ENCODE data around the gene TXNRD1.
"Not testable (repeated sequence)": the region's sequence is repeated elsewhere in the genome, so short reads cannot be mapped to it uniquely, and the experiment has no call there.

TXNRD1 gene

DNA sequence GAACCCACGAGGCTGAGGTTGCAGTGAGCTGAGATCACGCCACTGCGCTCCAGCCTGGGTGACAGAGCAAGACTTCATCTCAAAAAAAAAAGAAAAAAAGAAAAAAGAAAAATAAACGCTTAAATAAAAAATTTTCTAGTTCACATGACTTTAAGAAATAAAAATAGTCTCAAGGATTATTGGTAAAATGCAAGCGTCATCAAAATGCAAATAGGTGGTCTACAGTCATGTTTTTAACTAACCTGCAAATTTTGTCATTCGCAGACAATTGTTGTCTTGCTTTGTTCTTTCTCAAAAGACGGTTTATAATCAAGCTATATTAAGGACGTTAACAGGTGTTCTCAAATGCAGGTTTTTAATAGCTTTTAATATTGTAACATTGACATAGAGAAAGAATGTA is 22.4 kb downstream of the TXNRD1 start:
- DNase-seq (ENCODE audit: low read depth in 2 of 2), result no peak

DNA sequence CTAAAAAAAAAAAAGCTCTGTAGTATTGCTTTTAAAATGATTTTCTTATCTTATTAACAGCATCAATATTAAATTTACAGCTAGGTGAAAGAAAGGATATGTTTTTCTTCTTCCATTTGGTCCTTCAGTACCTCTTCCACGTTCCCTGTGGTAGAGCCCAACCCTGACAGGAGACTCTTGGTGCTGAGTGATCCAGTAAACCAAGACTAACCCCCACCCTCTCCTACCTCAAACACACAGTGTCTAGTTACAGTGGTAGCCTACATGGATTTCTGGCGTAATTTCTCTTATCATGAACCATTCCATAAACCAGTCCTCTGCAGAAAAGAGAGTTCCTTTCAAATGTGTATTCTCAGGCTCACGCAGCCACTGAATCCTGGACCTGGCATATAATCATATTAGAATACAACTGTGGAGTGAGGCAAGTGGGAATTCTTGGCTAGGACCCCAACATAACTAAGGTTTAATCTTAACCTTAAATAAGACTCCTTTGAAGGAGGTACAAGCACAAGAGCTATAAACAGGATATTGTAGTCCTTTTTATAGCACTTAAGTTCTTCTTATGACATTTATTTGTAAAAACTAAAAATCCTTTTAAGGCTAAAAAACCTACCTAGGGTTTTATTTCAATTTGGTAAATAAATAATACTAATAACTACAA is 27.1 kb downstream of the TXNRD1 start:
- DNase-seq (ENCODE audit: low read depth in 2 of 2), result no peak

DNA sequence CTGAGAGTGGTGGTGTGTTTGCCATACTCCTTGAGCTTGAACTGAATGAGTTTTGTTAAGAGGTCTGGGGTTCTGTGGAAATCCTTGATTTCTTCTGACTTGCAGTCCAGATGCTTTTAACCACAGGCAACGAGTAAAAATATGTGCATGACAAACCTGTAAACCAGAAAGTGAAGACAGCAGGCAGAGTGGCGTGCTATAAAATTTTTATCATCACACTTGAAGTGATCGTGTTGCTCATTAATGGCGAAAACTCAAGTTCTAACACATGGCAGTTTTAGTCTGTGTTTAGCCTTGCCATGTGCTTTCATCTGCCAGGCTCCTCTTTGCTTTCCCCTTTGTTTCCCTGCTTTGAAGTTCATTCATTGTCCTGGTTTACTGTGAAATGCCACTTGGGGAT is 28.0 kb downstream of the TXNRD1 start:
- no peak for DNase-seq (ENCODE audit: low read depth in 2 of 2)

DNA sequence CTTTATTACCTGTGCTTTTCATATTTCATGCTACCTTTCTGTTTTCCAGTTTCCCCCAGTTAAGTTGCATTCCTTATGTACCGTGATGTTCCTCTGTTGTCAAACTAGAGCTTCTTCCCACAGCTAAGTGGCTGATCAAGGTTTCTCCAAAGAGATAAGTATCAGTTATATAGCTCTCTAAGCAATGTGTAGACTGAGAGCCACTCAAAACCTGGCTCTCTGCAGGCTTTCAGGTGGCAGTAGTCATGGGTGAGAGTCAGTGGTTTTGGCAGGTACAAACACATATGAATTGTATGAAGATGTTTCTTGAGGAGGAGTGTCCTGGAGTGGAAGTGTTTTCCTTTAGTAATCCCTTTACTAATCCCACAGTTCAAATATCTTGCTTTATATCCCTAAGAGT is 28.4 kb downstream of the TXNRD1 start:
- no peak for DNase-seq (ENCODE audit: low read depth in 2 of 2)

DNA sequence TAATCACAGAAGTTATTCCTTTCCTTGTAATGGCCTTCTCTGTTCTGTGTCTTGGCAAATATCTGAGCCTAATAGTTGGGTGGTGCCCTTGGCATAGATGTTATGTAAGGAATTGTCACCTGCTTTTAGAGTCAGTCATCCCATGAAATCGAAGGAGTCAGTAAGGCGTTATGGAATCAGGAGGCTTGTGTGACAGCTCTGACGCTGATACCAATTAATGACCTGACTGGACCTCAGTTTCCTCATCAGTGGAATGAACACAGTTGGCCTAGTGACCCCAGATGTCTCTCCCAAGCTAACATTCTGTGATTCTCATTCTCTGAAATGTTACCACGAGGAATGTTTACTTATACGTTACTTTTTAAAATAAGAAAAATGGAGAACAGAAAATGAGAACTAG is 32.1 kb downstream of the TXNRD1 start:
- no peak for DNase-seq (ENCODE audit: low read depth in 2 of 2)

DNA sequence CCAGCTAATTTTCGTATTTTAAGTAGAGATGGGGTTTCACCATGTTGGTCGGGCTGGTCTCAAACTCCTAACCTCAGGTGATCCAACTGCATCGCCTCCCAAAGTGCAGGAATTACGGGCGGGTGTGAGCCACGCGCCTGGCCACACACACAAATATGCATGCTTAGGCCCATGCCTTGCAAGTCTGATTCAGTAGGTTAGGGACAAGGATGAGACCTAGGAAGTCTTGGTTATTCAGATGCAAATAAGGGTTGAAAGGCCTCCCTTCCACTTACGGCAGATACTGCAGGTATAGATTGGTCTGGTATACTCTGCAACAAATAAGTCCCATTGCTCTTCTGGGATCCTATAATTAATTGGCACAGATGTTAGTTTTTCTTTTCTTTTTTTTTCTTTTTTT is 32.9 kb downstream of the TXNRD1 start:
- DNase-seq (ENCODE audit: low read depth in 2 of 2), result no peak

DNA sequence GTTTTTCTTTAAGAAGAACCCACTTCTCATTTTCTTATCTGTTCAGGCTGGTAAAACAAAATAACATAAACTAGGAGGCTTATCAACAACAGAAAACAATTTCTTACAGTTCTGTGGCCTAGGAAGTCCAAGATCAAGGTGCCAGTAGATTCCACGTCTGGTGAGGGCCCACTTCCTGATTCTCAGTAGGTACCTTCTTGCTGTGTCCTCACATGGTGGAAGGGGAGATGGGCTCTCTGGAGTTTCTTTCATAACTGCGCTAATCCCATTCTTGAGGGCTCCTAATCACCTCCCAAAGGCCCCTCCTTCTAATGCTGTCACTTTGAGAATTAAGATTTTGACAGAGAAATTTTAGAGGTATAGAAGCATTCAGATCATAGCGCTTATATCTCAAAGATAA is 33.4 kb downstream of the TXNRD1 start:
- no peak for DNase-seq (ENCODE audit: low read depth in 2 of 2)

DNA sequence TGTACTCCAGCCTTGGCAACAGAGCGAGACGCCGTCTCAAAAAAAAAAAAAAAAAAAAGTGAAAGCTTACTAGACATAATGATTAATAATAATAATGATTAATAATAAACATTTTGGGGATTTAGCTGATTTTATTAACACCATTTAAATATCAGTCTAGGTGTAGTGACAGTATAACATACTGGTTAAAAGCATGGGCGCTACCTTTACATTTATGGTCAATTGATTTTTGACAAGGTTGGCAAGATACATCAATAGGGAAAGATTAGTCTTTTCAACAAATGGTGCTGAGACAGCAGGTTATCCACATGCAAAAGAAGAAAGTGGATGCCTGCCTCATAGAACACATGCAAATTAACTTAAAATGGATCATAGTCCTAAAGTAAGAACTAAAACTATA is 34.3 kb downstream of the TXNRD1 start:
- DNase-seq (ENCODE audit: low read depth in 2 of 2), result no peak

DNA sequence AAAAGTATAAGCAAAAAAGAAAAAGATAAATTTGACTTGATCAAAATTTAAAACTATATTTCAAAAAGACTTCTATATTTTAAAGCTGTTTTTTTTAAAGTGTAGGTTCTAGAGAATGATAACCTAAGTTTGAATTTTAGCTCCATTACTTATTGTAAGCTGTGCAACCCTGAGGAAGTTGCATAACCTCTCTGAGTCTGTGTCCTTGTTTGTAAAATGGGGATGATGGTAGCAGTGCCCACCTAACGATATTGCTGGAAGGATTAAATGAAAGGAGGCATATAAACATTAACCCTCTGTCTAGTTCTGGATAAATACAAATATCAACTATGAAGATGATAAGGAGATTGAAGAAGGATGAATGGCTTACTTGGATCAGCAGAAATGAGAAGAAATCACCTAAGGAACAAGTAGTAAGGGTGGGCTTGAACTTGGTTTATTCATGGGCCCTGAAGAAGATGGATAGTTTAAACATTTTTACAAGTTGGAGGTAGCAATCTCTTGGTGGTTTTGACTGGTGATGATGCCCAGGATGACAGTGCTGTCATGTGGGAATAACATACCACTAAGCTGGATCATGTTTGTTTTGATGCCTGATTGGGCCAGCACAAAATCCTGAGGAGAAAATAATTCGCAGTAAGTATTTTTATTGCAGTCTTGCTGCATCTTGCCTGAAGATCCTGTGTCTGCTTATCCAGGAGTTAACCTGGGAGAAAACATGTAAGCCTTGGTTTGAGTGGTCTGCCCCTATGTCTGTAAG is 35.0 kb downstream of the TXNRD1 start:
- no peak for DNase-seq (ENCODE audit: low read depth in 2 of 2)

DNA sequence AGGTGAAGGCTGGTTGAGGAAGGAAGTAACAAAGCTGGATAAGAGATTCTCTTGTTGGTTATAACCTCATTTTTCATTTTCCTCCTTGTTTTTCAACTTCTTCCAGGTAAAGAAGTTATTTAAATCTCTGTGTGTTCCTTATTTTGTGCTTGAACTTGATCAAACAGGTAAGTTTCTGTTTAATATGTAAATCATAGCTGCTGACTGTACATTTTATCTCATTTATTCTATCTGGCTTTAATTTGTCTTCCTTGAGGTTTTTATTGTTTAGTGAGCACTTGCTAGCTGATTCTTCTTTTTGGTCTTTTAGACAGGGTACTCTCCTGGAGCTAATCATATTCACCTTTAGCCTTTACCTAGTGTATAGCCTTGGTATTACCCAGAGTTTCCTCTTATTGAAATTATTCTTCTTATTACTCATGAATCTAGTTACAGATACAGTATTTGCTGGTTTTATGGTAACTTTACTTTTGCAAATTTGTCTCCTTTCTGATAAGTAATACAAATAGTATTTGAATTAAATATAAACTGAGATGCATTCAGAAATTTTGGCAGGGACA is 42.4 kb downstream of the TXNRD1 start:
- no peak for DNase-seq (ENCODE audit: low read depth in 2 of 2)

DNA sequence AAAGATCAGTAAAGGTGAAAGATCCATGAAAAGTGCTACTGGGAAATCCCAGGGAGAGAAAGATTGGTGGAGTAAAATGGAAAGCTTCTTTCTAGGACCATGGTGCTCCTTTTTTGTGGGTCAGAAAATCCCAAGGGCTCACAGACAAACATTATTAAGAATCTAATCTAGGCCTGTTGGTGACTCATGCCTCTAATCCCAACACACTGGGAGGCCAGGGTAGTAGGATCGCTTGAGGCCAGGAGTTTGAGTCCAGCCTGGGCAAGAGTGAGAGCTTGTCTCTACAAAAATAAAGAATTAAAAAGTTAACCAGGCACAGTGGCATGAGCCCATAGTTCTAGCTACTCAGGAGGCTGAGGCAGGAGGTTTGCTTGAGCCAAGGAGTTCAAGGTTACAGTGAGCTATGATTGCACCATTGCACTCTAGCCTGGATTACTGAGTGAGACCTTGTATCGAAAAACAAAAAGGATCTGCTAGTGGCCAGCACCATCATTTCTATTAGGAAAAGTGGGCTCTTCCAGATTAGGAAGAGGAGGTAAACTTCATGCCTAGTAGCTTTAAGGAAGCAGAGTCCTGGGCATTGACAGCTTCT is 43.0 kb downstream of the TXNRD1 start:
- DNase-seq (ENCODE audit: low read depth in 2 of 2), result no peak

DNA sequence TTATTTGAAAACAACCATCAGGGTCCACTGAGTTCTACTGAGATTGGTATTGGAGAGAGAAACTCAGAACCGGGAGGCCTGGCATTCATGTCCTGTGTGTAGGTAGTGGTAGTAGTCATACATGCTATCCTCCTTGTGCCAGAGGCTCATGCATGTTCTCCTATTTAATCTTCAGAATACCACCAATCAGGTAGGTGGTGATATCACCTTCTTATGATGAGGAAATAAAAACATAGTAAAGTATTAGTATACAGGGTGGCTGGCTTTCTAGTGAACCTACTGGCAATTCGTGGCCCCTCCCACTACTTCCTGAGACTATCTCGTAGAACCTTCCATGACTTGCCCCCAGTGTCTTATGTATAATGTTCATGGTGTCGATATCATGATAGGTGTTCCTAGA is 47.4 kb downstream of the TXNRD1 start:
- DNase-seq (ENCODE audit: low read depth in 2 of 2), result no peak

DNA sequence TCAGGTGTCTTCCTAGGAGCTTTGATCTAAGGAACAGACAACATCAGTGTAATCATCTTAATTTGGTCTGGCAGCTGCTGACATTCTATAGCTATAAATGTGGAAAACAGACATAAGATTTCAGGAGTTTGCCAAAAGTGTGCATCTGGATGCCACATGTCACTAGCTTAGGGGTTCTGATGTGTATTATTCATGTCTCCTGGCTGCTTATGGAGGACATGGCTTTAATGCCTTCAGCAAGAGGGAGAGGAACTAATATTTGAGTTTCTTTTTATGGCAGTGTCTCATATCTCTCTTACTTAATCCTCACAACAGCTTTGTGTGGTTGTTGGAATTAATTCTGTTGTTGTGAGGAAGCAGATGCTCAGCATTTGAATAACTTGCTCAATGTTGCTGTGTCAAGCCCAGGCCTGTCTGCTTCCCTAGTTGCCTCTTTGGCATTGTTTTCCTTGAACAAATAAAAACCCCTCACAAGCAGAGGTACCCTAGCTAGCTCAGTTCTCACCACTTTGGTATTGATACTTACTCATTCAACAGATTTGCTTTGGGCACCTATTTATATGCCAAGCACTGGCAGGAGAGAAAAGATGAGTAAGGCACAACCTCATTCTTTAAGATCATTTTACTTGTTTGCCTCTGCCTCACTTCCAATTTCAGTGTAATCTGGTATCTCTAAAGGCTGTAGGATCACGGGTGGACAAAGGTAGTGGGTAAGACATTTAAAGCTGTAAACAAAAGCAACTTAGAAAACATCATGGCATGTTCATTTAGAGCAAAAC is 48.2 kb downstream of the TXNRD1 start:
- DNase-seq (ENCODE audit: low read depth in 2 of 2), result no peak

DNA sequence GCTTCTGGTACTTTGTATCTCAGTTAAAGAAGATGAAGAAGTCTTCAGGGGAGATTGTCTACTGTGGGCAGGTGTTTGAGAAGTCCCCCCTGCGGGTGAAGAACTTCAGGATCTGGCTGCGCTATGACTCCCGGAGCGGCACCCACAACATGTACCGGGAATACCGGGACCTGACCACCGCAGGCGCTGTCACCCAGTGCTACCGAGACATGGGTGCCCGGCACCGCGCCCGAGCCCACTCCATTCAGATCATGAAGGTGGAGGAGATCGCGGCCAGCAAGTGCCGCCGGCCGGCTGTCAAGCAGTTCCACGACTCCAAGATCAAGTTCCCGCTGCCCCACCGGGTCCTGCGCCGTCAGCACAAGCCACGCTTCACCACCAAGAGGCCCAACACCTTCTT is 49.9 kb downstream of the TXNRD1 start:
- not testable (repeated sequence) for DNase-seq (ENCODE audit: low read depth in 2 of 2)

DNA sequence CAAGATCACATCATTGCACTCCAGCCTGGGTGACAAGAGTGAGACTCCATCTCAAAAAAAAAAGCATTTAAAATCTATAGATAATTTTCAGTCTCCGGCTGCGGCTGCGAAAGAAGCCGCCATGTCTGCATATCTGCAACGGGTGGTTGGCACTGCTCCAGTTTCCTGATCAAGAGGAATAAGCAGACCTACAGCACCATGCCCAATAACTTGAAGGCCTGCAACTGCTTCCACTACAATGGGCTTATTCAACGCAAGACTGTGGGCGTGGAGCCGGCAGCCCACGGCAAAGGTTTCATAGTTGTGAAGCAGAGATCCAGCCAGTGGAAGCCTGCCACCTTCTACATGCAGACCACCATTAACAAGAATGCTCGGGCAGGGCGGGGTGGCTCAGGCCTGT is 57.4 kb downstream of the TXNRD1 start:
- DNase-seq (ENCODE audit: low read depth in 2 of 2), result no peak

DNA sequence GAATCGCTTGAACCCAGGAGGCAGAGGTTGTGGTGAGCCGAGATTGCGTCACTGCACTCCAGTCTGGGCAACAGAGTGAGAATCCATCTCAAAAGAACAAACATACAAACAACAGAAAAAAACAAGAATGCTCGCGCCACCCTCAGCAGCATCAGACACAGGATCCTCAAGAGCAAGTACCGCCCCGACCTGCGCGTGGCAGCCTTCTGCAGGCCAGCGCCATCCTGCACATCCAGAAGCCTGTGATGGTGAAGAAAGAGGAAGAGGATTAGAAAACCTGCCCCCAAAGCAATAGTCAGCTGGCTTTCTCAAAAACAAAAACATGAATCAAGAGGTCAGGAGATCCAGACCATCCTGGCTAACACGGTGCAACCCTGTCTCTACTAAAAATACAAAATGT is 57.9 kb downstream of the TXNRD1 start:
- DNase-seq (ENCODE audit: low read depth in 2 of 2), result no peak

DNA sequence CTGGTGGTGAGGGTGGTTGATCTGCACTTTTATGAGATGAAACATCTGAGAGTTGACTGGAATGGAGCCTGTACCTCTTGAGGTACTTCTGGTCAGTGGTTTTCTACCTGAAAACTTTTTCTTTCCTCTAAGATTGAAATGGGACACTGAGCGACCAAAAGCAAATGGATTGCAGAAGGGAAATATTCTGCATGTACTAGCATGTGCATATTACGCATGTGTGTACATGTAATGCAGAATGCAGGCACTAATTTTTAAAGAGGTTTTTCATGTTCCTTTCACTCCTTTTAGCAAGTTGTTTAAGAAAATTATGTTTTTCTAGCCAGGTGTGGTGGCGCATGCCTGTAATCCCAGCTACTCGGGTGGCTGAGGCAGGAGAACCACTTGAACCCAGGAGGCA is 59.2 kb downstream of the TXNRD1 start:
- no peak for DNase-seq (ENCODE audit: low read depth in 2 of 2)

DNA sequence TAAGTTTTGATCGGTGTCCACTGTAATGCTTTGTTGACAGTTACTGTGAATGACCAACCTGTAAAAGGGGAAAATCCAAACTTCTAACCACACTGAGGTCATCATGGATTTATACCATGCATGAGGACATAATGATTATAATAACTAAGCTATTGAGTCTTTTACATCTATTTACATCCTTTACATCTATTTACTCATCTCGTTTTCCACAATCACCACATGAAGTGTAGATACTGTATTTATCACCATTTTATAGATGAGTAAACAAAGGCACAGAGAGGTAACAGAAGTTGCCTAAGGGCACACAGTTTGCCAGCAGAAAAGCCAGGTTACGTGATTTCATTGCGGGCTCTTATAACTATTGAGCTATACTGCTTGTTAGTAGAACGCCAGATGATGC is 60.1 kb downstream of the TXNRD1 start:
- DNase-seq (ENCODE audit: low read depth in 2 of 2), result no peak

DNA sequence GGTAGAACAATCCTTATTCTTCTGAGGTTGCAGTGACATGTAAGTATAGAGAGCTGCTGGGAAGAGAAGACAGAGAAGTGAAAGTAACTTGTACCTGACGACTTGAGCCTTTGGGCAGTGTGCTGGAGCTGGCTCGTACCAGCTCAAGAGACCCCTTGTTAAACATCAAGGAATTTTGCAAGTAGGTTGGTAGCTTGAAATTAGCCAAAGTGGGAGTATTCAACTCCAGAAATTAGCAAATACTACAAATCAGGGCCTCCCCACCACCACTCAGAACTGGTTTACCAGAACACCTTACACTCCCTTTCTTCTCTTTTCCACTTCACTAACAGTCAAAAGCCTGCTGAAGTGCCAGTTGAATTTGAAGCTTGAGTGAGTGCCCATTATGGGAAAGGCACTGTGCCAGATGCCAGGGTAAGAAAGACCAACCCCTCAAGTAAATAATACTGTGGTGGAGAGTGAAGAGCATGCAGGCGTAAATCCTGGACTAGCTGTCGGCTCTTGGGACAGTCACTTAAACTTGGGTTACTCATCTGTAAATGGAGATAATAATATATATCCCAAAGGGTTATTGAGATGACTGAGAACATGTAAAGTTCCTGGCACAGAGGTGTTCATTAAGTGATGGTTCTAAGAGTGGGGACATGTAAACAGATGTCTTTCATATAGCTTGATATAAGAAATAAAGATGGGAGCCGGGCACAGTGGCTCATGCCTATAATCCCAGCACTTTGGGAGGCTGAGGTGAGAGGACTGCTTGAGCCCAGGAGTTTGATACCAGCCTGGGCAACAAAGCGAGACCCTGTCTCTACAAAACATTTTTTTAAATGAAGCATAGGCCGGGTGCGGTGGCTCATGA is 60.9 kb downstream of the TXNRD1 start:
- DNase-seq (ENCODE audit: low read depth in 2 of 2), result no peak

DNA sequence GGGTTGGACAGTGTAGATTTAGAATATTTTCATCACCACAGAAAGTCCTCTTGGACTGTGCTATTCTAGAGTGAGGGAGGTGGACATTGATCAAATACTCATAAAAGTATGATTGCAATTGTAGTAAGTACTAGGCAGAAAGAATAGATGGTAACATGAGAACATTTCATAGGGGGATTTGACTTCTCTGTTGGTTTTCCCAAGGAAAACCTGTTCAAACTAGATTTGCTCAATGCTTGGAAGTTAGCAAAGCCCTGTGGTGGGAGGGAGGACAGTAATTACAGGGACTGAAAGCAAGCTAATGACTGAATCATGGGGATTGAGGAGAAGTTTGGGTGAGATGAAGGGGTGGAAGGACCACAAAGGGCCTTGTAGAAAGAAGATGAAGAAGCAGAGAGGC is 63.6 kb downstream of the TXNRD1 start:
- DNase-seq (ENCODE audit: low read depth in 2 of 2), result no peak

DNA sequence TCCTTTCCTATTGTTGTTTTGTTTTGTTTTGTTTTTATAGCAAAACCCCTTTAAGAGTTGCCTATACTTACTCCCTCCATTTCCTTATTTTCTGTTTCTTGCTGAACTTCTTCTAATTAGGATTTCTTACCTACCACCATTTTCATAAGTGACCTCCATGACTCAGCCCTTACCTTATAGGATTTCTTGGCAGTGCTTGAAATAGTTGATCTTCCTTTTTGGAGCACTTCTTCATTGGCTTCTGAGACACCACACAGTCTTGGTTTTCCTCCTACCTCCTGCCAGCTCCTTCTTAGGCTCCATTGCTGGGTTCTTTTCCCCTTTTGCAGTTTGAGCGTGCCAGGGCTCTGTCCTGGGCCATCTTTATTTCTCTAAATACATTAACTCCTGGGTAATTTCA is 64.5 kb downstream of the TXNRD1 start:
- no peak for DNase-seq (ENCODE audit: low read depth in 2 of 2)
